Neuronal stem cell (in vitro differentiated cells): ENCODE data around the gene ADCY3. TPM values are rescaled to one million over a fixed set of nuclear protein-coding genes. Genes with fewer than 3 reads are reported as not detected.

ENCODE experiments used
- DNase-seq: peaks from one replicate; pipeline ENCODE4 v3.0.0-alpha.2; 2013; ENCODE audit warnings: low spot score
- H2AFZ ChIP-seq: one replicate; pipeline ENCODE4 v1.6.1; 2013; ENCODE audit warnings: mild to moderate bottlenecking, low read length, inconsistent platforms
- H2AK5ac ChIP-seq: 2 replicates; pipeline ENCODE4 v1.6.1; 2013; ENCODE audit warnings: low read depth, mild to moderate bottlenecking, inconsistent platforms, low read length, moderate library complexity, mixed read lengths
- H2BK120ac ChIP-seq: 2 replicates; pipeline ENCODE4 v1.6.1; 2013; ENCODE audit warnings: low read depth, mild to moderate bottlenecking, inconsistent platforms, low read length, moderate library complexity, mixed read lengths
- H2BK12ac ChIP-seq: one replicate; pipeline ENCODE4 v1.6.1; 2013; ENCODE audit warnings: low read length, inconsistent platforms
- H2BK15ac ChIP-seq: 2 replicates; pipeline ENCODE4 v1.6.1; 2013; ENCODE audit warnings: mild to moderate bottlenecking, low read length, inconsistent platforms, mixed read lengths
- H2BK5ac ChIP-seq: one replicate; pipeline ENCODE4 v1.6.1; 2013; ENCODE audit warnings: inconsistent platforms, mild to moderate bottlenecking, low read length, moderate library complexity
- H3K14ac ChIP-seq: one replicate; pipeline ENCODE4 v1.6.1; 2013; ENCODE audit warnings: low read length, inconsistent platforms
- H3K18ac ChIP-seq: 2 replicates; pipeline ENCODE4 v1.6.1; 2013; ENCODE audit warnings: low read length, inconsistent platforms
- H3K23ac ChIP-seq: 2 replicates; pipeline ENCODE4 v1.6.1; 2013; ENCODE audit warnings: low read depth, mild to moderate bottlenecking, mixed read lengths, low read length, inconsistent platforms; ENCODE audit not compliant: poor library complexity
- H3K27ac ChIP-seq: replicated peaks from 3 replicates; pipeline ENCODE4 v1.5.1; 2013; ENCODE audit warnings: low read length, inconsistent platforms
- H3K27me3 ChIP-seq, 3 experiments: 2 replicates each; pipeline ENCODE4 v1.6.1; 2013; ENCODE audit warnings: low read length in 3 of 3, mild to moderate bottlenecking in 2 of 3, inconsistent platforms in 1 of 3, low read depth in 1 of 3, mixed read lengths in 1 of 3, moderate library complexity in 1 of 3; ENCODE audit not compliant: control insufficient read depth in 3 of 3, insufficient read depth in 3 of 3
- H3K36me3 ChIP-seq, 2 donors: replicated peaks in 1 of 2; 2 replicates each; pipeline ENCODE4 v1.6.1; 2013; ENCODE audit warnings: low read length in 2 of 2; ENCODE audit not compliant: control insufficient read depth in 2 of 2, insufficient read depth in 2 of 2
- H3K4ac ChIP-seq: 2 replicates; pipeline ENCODE4 v1.6.1; 2013; ENCODE audit warnings: inconsistent platforms, mild to moderate bottlenecking, low read length, moderate library complexity
- H3K4me1 ChIP-seq, 2 donors: 1 replicate in 1 of 2; 2 replicates in 1 of 2; pipeline ENCODE4 v1.6.1; 2013; ENCODE audit warnings: low read length in 2 of 2, low read depth in 1 of 2; ENCODE audit not compliant: control insufficient read depth in 2 of 2, insufficient read depth in 1 of 2
- H3K4me2 ChIP-seq: one replicate; pipeline ENCODE4 v1.6.1; 2013; ENCODE audit warnings: mild to moderate bottlenecking, low read length, inconsistent platforms; ENCODE audit not compliant: insufficient read depth, poor library complexity, severe bottlenecking
- H3K4me3 ChIP-seq, 2 donors: 2 replicates each; pipeline ENCODE4 v1.5.1; 2013; ENCODE audit warnings: low read length in 2 of 2, mild to moderate bottlenecking in 2 of 2, inconsistent platforms in 1 of 2, moderate library complexity in 1 of 2
- H3K79me1 ChIP-seq: one replicate; pipeline ENCODE4 v1.6.1; 2013; ENCODE audit warnings: low read depth, mild to moderate bottlenecking, inconsistent platforms, low read length, moderate library complexity
- H3K9ac ChIP-seq: one replicate; pipeline ENCODE4 v1.6.1; 2013; ENCODE audit warnings: mild to moderate bottlenecking, low read depth, low read length, inconsistent platforms; ENCODE audit not compliant: poor library complexity
- H3K9me3 ChIP-seq, 2 donors: replicated peaks in 1 of 2; 2 replicates each; pipeline versions ENCODE3 to v1.6.1; 2013; ENCODE audit warnings: low read length in 2 of 2, mild to moderate bottlenecking in 2 of 2, inconsistent platforms in 1 of 2, low read depth in 1 of 2, mixed read lengths in 1 of 2, moderate library complexity in 1 of 2; ENCODE audit not compliant: control insufficient read depth in 2 of 2, insufficient read depth in 1 of 2
- H4K8ac ChIP-seq: one replicate; pipeline ENCODE4 v1.6.1; 2013; ENCODE audit warnings: low read depth, mild to moderate bottlenecking, inconsistent platforms, low read length, moderate library complexity
- H4K91ac ChIP-seq: one replicate; pipeline ENCODE4 v1.6.1; 2013; ENCODE audit warnings: low read length, low read depth, mild to moderate bottlenecking, inconsistent platforms; ENCODE audit not compliant: poor library complexity
- WGBS, 2 donors: extraction: QIAGEN DNeasy Blood & Tissue Kit; methylation state at CpG; one replicate each; pipeline ENCODE4 v1.1.7; 2013; ENCODE audit warnings: missing lambda C conversion rate in 2 of 2, mixed read lengths in 1 of 2; ENCODE audit not compliant: insufficient read length in 2 of 2, insufficient replicate concordance in 1 of 2; ENCODE audit errors: extremely low coverage in 2 of 2; 5-methylcytosine and 5-hydroxymethylcytosine counted together
- polyA plus RNA-seq, 2 experiments: library from polyadenylated mRNA; stranded (reverse); fragments of 200-250 nt; gene quantifications; one replicate each; pipeline ENCODE4 v1.2.3, GENCODE V29; 2013

The ADCY3 gene
- polyA plus RNA-seq (2013, experiment 1 of 2) = 31.1 TPM
- 29.1 TPM for polyA plus RNA-seq (2013, experiment 2 of 2)

- no peak within 1 kb of the TSS for H3K27ac ChIP-seq
- no peak within 1 kb of the TSS for H2BK12ac ChIP-seq
- H3K4ac ChIP-seq = no peak within 1 kb of the TSS
- H3K9me3 ChIP-seq = no peaks in the 10 kb centered on the region
- H2AFZ ChIP-seq = peak within 1 kb of the TSS; percentile 94
- peaks cover 2 to 11% of the 10 kb centered on the region in 2 donors for H3K4me1 ChIP-seq
- no peak within 1 kb of the TSS for H2BK120ac ChIP-seq
- DNase-seq = peak; percentile 43
- peak within 1 kb of the TSS; percentile 91 for H3K18ac ChIP-seq
- H3K36me3 ChIP-seq = peaks cover 11 to 30% of the 10 kb centered on the region in 2 donors
- no peaks in the 10 kb centered on the region for H3K27me3 ChIP-seq
- WGBS, 2 donors = no CpG with 5 or more reads among the region's 103 CpGs
- peak within 1 kb of the TSS; percentile 72 for H3K4me2 ChIP-seq
- H2BK15ac ChIP-seq = peak within 1 kb of the TSS; percentile 86
- peaks cover 9% of the 10 kb centered on the region for H3K79me1 ChIP-seq
- peak within 1 kb of the TSS; percentile 76 for H2BK5ac ChIP-seq
- peak within 1 kb of the TSS; percentile 1 for H3K14ac ChIP-seq
- H4K91ac ChIP-seq = no peak within 1 kb of the TSS
- peak within 1 kb of the TSS; percentile 88 for H3K9ac ChIP-seq
- H4K8ac ChIP-seq = no peak within 1 kb of the TSS
- peak within 1 kb of the TSS; percentile 59 for H2AK5ac ChIP-seq
- H3K23ac ChIP-seq = peak within 1 kb of the TSS; percentile 38
- peak within 1 kb of the TSS; percentile 60 to 88 for H3K4me3 ChIP-seq
Observed at GRCh38 chr2:24920098-24920808, at the start of gene ADCY3. ADCY3 (minus strand) TSS chr2:24920237; CDS start chr2:24918987, 1,250 bp downstream.

- no peak overlapping the region for H3K23ac ChIP-seq
- no CpG with 5 or more reads among the region's 1 CpG for WGBS, 2 donors
- H3K27me3 ChIP-seq = no peaks in the 10 kb centered on the region
- H3K4ac ChIP-seq = no peak overlapping the region
- no peak overlapping the region for H2BK5ac ChIP-seq
- no peaks in the 10 kb centered on the region for H3K79me1 ChIP-seq
- no peak overlapping the region for H2BK120ac ChIP-seq
- H2AFZ ChIP-seq = no peak overlapping the region
- H3K14ac ChIP-seq = no peak overlapping the region
- no peak overlapping the region for H2BK15ac ChIP-seq
- H3K4me2 ChIP-seq = no peak overlapping the region
- no peak overlapping the region for H3K9ac ChIP-seq
- H2AK5ac ChIP-seq = no peak overlapping the region
- no peak overlapping the region for H3K27ac ChIP-seq
- H3K4me1 ChIP-seq = no peaks in the 10 kb centered on the region
- H4K91ac ChIP-seq = no peak overlapping the region
- H3K36me3 ChIP-seq = peaks cover 0 to 22% of the 10 kb centered on the region in 2 donors
- H2BK12ac ChIP-seq = no peak overlapping the region
- no peaks in the 10 kb centered on the region for H3K9me3 ChIP-seq
- DNase-seq = no peak
- no peak overlapping the region for H4K8ac ChIP-seq
- H3K18ac ChIP-seq = no peak overlapping the region
- no peak overlapping the region for H3K4me3 ChIP-seq
Observed at GRCh38 chr2:24969784-24970183, 49.7 kb upstream of the ADCY3 start.

DNA sequence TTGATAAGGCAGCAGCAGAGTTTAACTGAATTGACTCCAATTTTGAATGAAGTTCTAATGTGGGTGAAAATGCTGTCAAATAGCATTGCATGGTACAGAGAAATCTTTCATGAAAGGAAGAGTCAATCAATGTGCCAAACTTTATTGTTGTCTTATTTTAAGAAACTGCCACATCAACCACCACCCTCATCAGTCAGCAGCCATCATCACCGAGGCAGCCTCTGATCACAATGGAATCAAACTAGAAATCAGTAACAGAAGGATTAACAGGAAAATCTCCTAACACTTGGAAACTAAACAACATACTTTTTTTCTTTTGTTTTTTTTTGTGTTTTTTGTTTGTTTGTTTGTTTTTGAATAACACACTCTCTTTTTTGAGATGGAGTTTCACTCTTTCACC, 41.9 kb upstream of the ADCY3 start:
- Histone ChIP-seq H2BK5ac (no peak overlapping the region), H3K4me3 (no peak overlapping the region), H3K14ac (no peak overlapping the region), H3K23ac (no peak overlapping the region), H3K27me3 (no peaks in the 10 kb centered on the region), H3K4ac (no peak overlapping the region), H2AK5ac (no peak overlapping the region), H3K79me1 (no peaks in the 10 kb centered on the region), H3K27ac (no peak overlapping the region), H2BK120ac (no peak overlapping the region), H4K91ac (no peak overlapping the region), H3K4me2 (no peak overlapping the region), H2AFZ (no peak overlapping the region), H3K9me3 (no peaks in the 10 kb centered on the region), H2BK15ac (no peak overlapping the region), H3K36me3 (peaks cover 8 to 87% of the 10 kb centered on the region in 2 donors), H2BK12ac (no peak overlapping the region), H3K18ac (no peak overlapping the region), H3K4me1 (peaks cover 0 to 2% of the 10 kb centered on the region in 2 donors), H3K9ac (no peak overlapping the region), H4K8ac (no peak overlapping the region)
- no peak for DNase-seq
- no CpG with 5 or more reads among the region's 1 CpG for WGBS, 2 donors

DNA sequence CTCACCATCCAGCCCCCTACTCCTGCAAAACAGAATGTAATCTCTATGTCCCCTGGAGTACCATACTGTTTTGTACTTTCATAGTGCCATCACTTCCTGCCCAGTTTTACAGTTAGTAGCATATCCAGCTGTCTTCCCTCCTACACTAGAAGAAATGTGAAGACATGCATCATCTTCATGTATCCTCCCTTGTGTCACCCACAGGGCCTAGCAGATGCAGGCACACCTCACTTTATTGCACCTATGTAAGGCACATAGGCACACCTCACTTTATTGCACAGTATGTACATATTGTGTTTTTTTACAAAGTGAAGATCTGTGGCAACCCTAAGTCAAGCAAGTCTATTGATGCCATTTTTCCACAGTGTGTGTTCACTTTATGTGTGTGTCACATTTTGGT, 39.7 kb upstream of the ADCY3 start:
- no peak overlapping the region for H2BK5ac ChIP-seq
- H3K36me3 ChIP-seq = peaks cover 12 to 91% of the 10 kb centered on the region in 2 donors
- no peak overlapping the region for H4K8ac ChIP-seq
- H3K4ac ChIP-seq = no peak overlapping the region
- H3K79me1 ChIP-seq = no peaks in the 10 kb centered on the region
- no peak for DNase-seq
- H3K18ac ChIP-seq = no peak overlapping the region
- no peak overlapping the region for H3K9ac ChIP-seq
- H3K9me3 ChIP-seq = peaks cover 0 to 17% of the 10 kb centered on the region in 2 donors
- H2AK5ac ChIP-seq = no peak overlapping the region
- no peak overlapping the region for H2AFZ ChIP-seq
- H3K14ac ChIP-seq = no peak overlapping the region
- no peak overlapping the region for H2BK120ac ChIP-seq
- no peak overlapping the region for H3K23ac ChIP-seq
- H4K91ac ChIP-seq = no peak overlapping the region
- no peak overlapping the region for H3K4me2 ChIP-seq
- H3K4me3 ChIP-seq = no peak overlapping the region
- no peaks in the 10 kb centered on the region for H3K27me3 ChIP-seq
- no peak overlapping the region for H2BK12ac ChIP-seq
- no peak overlapping the region for H2BK15ac ChIP-seq
- peaks cover 0 to 2% of the 10 kb centered on the region in 2 donors for H3K4me1 ChIP-seq
- no peak overlapping the region for H3K27ac ChIP-seq
